HEK293 (cell line): Measurements from ENCODE around the gene ARHGAP26.

ENCODE experiments used
- CTCF ChIA-PET: fragments of 350-600 bp; formaldehyde crosslinking; extraction: SDS; loops from one replicate; lab custom pipeline; 2021; ENCODE audit warnings: antibody characterized with exemption; lab: Yijun Ruan, JAX
- POLR2A ChIA-PET: fragments of 300-600 bp; formaldehyde crosslinking; extraction: SDS; loops from one replicate; lab custom pipeline; 2020; ENCODE audit warnings: antibody characterized with exemption, inconsistent platforms; lab: Yijun Ruan, JAX
- H3K27ac ChIP-seq: fragments of 200-500 bp; sonication (Bioruptor generic); 2 replicates; pipeline ENCODE4 v1.5.1; 2014; ENCODE audit warnings: low read depth, low read length, control low read depth, inconsistent platforms; ENCODE audit errors: extremely low read depth
- H3K36me3 ChIP-seq, 2 experiments: fragments of 200-500 bp in 1 of 2; sonication (Bioruptor generic) in 1 of 2; 1 replicate in 1 of 2; 2 replicates in 1 of 2; pipeline ENCODE4 v1.5.1; 2014 to 2017; ENCODE audit warnings: inconsistent platforms in 2 of 2, low read length in 2 of 2; ENCODE audit not compliant: control insufficient read depth in 2 of 2, insufficient read depth in 1 of 2
- H3K4me1 ChIP-seq: fragments of 200-500 bp; sonication (Bioruptor generic); 2 replicates; pipeline ENCODE4 v1.5.1; 2014; ENCODE audit warnings: mild to moderate bottlenecking, low read length, inconsistent platforms; ENCODE audit not compliant: control insufficient read depth, insufficient read depth
- H3K4me3 ChIP-seq: 2 replicates; pipeline ENCODE4 v1.5.1; 2011; ENCODE audit warnings: low read depth, mild to moderate bottlenecking, control low read depth, low read length, moderate library complexity
- H3K9me3 ChIP-seq: fragments of 200-500 bp; sonication (Bioruptor generic); 2 replicates; pipeline ENCODE4 v1.5.1; 2014; ENCODE audit warnings: low read depth, low read length, inconsistent platforms; ENCODE audit not compliant: control insufficient read depth, insufficient read depth
- ELK4 ChIP-seq: IDR thresholded peaks from 2 replicates; pipeline ENCODE4 v1.6.1; 2011; ENCODE audit warnings: mild to moderate bottlenecking, low read depth, low read length, borderline replicate concordance
- HOXD13 ChIP-seq: sonication (generic); formaldehyde crosslinking; IDR thresholded peaks from 2 replicates; pipeline ENCODE4 v1.8.0; 2022; ENCODE audit warnings: missing genetic modification reagents, borderline replicate concordance
- KLF9 ChIP-seq: fragments of 450-650 bp; formaldehyde crosslinking; IDR thresholded peaks from 2 replicates; pipeline ENCODE4 v1.5.1; 2016; ENCODE audit warnings: missing biosample characterization, missing genetic modification characterization, low read depth
- OVOL3 ChIP-seq: fragments of 450-650 bp; formaldehyde crosslinking; IDR thresholded peaks from 2 replicates; pipeline ENCODE4 v1.5.1; 2016; ENCODE audit warnings: missing biosample characterization, missing genetic modification characterization
- ZBTB1 ChIP-seq: fragments of 450-650 bp; formaldehyde crosslinking; IDR thresholded peaks from 2 replicates; pipeline ENCODE4 v1.5.1; 2016; ENCODE audit warnings: missing biosample characterization, missing genetic modification characterization
- ZFHX2 ChIP-seq: fragments of 450-650 bp; formaldehyde crosslinking; conservative IDR thresholded peaks from 2 replicates; pipeline ENCODE4 v1.5.1; 2016; ENCODE audit warnings: missing biosample characterization, missing genetic modification characterization
- ZNF114 ChIP-seq: fragments of 450-650 bp; formaldehyde crosslinking; IDR thresholded peaks from 2 replicates; pipeline ENCODE4 v1.5.0; 2017; ENCODE audit warnings: missing biosample characterization, missing genetic modification characterization
- ZNF146 ChIP-seq: fragments of 450-650 bp; formaldehyde crosslinking; IDR thresholded peaks from 2 replicates; pipeline ENCODE4 v1.5.1; 2016; ENCODE audit warnings: missing biosample characterization, missing genetic modification characterization
- ZNF174 ChIP-seq: fragments of 450-650 bp; formaldehyde crosslinking; IDR thresholded peaks from 2 replicates; pipeline ENCODE4 v1.5.0; 2017; ENCODE audit warnings: missing biosample characterization, mild to moderate bottlenecking, missing genetic modification characterization
- ZNF184 ChIP-seq: fragments of 450-650 bp; IDR thresholded peaks from 2 replicates; pipeline ENCODE4 v1.5.1; 2018; ENCODE audit warnings: missing biosample characterization, mild to moderate bottlenecking, missing genetic modification characterization
- ZNF214 ChIP-seq: fragments of 450-650 bp; formaldehyde crosslinking; IDR thresholded peaks from 2 replicates; pipeline ENCODE4 v1.5.1; 2017; ENCODE audit warnings: missing biosample characterization, mild to moderate bottlenecking, missing genetic modification characterization, borderline replicate concordance
- ZNF239 ChIP-seq: fragments of 450-650 bp; formaldehyde crosslinking; IDR thresholded peaks from 2 replicates; pipeline ENCODE4 v1.5.1; 2016; ENCODE audit warnings: missing biosample characterization, missing genetic modification characterization
- ZNF248 ChIP-seq: fragments of 450-650 bp; formaldehyde crosslinking; IDR thresholded peaks from 2 replicates; pipeline ENCODE4 v1.5.1; 2017; ENCODE audit warnings: missing biosample characterization, missing genetic modification characterization
- ZNF292 ChIP-seq: fragments of 450-650 bp; formaldehyde crosslinking; IDR thresholded peaks from 2 replicates; pipeline ENCODE4 v1.5.1; 2016; ENCODE audit warnings: low read depth, missing biosample characterization, missing genetic modification characterization, borderline replicate concordance
- ZNF473 ChIP-seq: fragments of 450-650 bp; formaldehyde crosslinking; IDR thresholded peaks from 2 replicates; pipeline ENCODE4 v1.5.1; 2017; ENCODE audit warnings: missing biosample characterization, missing genetic modification characterization
- ZNF561 ChIP-seq: fragments of 450-650 bp; IDR thresholded peaks from 2 replicates; pipeline ENCODE4 v1.5.1; 2018; ENCODE audit warnings: missing biosample characterization, missing genetic modification characterization, borderline replicate concordance
- ZNF585B ChIP-seq: fragments of 450-650 bp; formaldehyde crosslinking; IDR thresholded peaks from 2 replicates; pipeline ENCODE4 v1.5.1; 2016; ENCODE audit warnings: missing biosample characterization, missing genetic modification characterization
- ZNF629 ChIP-seq: fragments of 450-650 bp; formaldehyde crosslinking; IDR thresholded peaks from 2 replicates; pipeline ENCODE4 v1.5.1; 2017; ENCODE audit warnings: missing biosample characterization, missing genetic modification characterization
- ZNF654 ChIP-seq: fragments of 450-650 bp; formaldehyde crosslinking; IDR thresholded peaks from 2 replicates; pipeline ENCODE4 v1.5.1; 2016; ENCODE audit warnings: low read depth, missing biosample characterization, missing genetic modification characterization
- ZNF707 ChIP-seq: fragments of 450-650 bp; formaldehyde crosslinking; IDR thresholded peaks from 2 replicates; pipeline ENCODE4 v1.5.1; 2016; ENCODE audit warnings: missing biosample characterization, missing genetic modification characterization
- ZNF776 ChIP-seq: fragments of 450-650 bp; formaldehyde crosslinking; IDR thresholded peaks from 2 replicates; pipeline ENCODE4 v1.5.0; 2017; ENCODE audit warnings: missing biosample characterization, missing genetic modification characterization, borderline replicate concordance
- ZNF777 ChIP-seq: fragments of 450-650 bp; formaldehyde crosslinking; IDR thresholded peaks from 2 replicates; pipeline ENCODE4 v1.5.1; 2017; ENCODE audit warnings: missing biosample characterization, missing genetic modification characterization, borderline replicate concordance
- TF ChIP-seq, protein P1 (sequence below): fragments of 450-650 bp; formaldehyde crosslinking; IDR thresholded peaks from 2 replicates; pipeline ENCODE4 v1.5.1; 2017; ENCODE audit warnings: missing biosample characterization, missing genetic modification characterization
- TF ChIP-seq, protein P2 (sequence below): fragments of 450-650 bp; formaldehyde crosslinking; IDR thresholded peaks from 2 replicates; pipeline ENCODE4 v1.5.1; 2016; ENCODE audit warnings: missing biosample characterization, missing genetic modification characterization
- TF ChIP-seq, protein P3 (sequence below): fragments of 450-650 bp; formaldehyde crosslinking; IDR thresholded peaks from 2 replicates; pipeline ENCODE4 v1.5.1; 2017; ENCODE audit warnings: missing biosample characterization, missing genetic modification characterization
- TF ChIP-seq, protein P4 (sequence below): fragments of 450-650 bp; formaldehyde crosslinking; IDR thresholded peaks from 2 replicates; pipeline ENCODE4 v1.5.1; 2017; ENCODE audit warnings: missing biosample characterization, missing genetic modification characterization

ARHGAP26 gene

DNA sequence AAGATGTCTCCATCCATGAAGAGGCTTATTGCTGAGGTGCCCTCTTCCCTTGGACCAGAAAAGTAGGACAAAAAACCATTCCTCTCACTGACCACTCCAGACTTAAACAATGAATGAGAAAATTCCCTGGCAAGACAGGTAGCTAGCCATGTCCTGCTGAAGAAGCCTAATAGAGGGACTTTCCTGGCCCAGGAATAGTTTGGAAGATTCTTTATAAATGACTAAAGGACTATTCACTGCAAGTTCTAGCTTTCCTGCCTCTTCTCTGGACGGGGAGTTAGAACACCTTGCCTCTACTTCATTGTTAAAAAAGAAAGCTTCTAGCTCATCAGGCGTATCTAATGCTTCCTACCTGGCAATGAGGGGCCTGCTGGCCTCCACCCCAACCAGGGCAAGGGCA is 479.7 kb downstream of the ARHGAP26 start (continued):
- TF ChIP-seq ZNF777 (tag by site-specific recombination) (no peak), ZNF629 (no peak), ZNF114 (tag by site-specific recombination) (no peak), OVOL3 (no peak), ZNF248 (tag by site-specific recombination) (no peak)
- TF ChIP-seq, protein P1, sequence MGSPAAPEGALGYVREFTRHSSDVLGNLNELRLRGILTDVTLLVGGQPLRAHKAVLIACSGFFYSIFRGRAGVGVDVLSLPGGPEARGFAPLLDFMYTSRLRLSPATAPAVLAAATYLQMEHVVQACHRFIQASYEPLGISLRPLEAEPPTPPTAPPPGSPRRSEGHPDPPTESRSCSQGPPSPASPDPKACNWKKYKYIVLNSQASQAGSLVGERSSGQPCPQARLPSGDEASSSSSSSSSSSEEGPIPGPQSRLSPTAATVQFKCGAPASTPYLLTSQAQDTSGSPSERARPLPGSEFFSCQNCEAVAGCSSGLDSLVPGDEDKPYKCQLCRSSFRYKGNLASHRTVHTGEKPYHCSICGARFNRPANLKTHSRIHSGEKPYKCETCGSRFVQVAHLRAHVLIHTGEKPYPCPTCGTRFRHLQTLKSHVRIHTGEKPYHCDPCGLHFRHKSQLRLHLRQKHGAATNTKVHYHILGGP, result no peak

- Histone ChIP-seq H3K9me3 (no peaks in the 10 kb centered on the region), H3K36me3 (no peaks in the 10 kb centered on the region), H3K4me1 (peaks cover 3% of the 10 kb centered on the region; the same call in 1 of the 2 replicates), H3K4me3 (no peak overlapping the region), H3K27ac (no peak overlapping the region)
- TF ChIP-seq, protein P2, sequence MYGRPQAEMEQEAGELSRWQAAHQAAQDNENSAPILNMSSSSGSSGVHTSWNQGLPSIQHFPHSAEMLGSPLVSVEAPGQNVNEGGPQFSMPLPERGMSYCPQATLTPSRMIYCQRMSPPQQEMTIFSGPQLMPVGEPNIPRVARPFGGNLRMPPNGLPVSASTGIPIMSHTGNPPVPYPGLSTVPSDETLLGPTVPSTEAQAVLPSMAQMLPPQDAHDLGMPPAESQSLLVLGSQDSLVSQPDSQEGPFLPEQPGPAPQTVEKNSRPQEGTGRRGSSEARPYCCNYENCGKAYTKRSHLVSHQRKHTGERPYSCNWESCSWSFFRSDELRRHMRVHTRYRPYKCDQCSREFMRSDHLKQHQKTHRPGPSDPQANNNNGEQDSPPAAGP, result no peak
- TF ChIP-seq OVOL3, result no peak
- no peak for TF ChIP-seq HOXD13
- TF ChIP-seq ZNF473, result no peak
- TF ChIP-seq ZNF654 (tag by site-specific recombination), result no peak
- TF ChIP-seq, protein P3, sequence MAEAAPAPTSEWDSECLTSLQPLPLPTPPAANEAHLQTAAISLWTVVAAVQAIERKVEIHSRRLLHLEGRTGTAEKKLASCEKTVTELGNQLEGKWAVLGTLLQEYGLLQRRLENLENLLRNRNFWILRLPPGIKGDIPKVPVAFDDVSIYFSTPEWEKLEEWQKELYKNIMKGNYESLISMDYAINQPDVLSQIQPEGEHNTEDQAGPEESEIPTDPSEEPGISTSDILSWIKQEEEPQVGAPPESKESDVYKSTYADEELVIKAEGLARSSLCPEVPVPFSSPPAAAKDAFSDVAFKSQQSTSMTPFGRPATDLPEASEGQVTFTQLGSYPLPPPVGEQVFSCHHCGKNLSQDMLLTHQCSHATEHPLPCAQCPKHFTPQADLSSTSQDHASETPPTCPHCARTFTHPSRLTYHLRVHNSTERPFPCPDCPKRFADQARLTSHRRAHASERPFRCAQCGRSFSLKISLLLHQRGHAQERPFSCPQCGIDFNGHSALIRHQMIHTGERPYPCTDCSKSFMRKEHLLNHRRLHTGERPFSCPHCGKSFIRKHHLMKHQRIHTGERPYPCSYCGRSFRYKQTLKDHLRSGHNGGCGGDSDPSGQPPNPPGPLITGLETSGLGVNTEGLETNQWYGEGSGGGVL (tag by site-specific recombination), result no peak
- TF ChIP-seq ZNF174 (tag by site-specific recombination), result no peak
- no peak for TF ChIP-seq ZBTB1 (tag by site-specific recombination)
- TF ChIP-seq ZNF561 (tag by site-specific recombination), result no peak
- TF ChIP-seq ZNF214 (tag by site-specific recombination), result no peak
- TF ChIP-seq KLF9 (tag by site-specific recombination), result no peak
- TF ChIP-seq ZNF184 (tag by site-specific recombination), result no peak
- TF ChIP-seq ZNF585B (tag by site-specific recombination), result no peak
- no peak for TF ChIP-seq ZNF776 (tag by site-specific recombination)
- POLR2A ChIA-PET, result no interaction called here
- CTCF ChIA-PET, result interaction anchor here (0.7 kb wide), 1 partner anchor 27 kb away, joined by 3 read pairs; no protein-coding TSS in a partner anchor
These were observed 481.0 kb downstream of the ARHGAP26 start for GRCh38 chr5:143251190-143251589.

- CTCF ChIA-PET, result interaction anchor here (0.7 kb wide), 1 partner anchor 152 kb away, joined by 3 read pairs; the partner anchor contains the start of gene NR3C1
- no peaks in the 10 kb centered on the region for H3K36me3 ChIP-seq
- no peaks in the 10 kb centered on the region for H3K9me3 ChIP-seq
- no peaks in the 10 kb centered on the region for H3K4me1 ChIP-seq
- POLR2A ChIA-PET, result no interaction called here
- no peak overlapping the region for H3K4me3 ChIP-seq
- no peak overlapping the region for H3K27ac ChIP-seq
- no peak for TF ChIP-seq ZNF239 (tag by site-specific recombination)
- no peak for TF ChIP-seq ZNF292 (tag by site-specific recombination)
- TF ChIP-seq ZFHX2 (tag by site-specific recombination), result no peak
- no peak for TF ChIP-seq ZNF146 (tag by site-specific recombination)
- no peak for TF ChIP-seq ZNF629
- TF ChIP-seq ELK4, result no peak
- TF ChIP-seq, protein P4, sequence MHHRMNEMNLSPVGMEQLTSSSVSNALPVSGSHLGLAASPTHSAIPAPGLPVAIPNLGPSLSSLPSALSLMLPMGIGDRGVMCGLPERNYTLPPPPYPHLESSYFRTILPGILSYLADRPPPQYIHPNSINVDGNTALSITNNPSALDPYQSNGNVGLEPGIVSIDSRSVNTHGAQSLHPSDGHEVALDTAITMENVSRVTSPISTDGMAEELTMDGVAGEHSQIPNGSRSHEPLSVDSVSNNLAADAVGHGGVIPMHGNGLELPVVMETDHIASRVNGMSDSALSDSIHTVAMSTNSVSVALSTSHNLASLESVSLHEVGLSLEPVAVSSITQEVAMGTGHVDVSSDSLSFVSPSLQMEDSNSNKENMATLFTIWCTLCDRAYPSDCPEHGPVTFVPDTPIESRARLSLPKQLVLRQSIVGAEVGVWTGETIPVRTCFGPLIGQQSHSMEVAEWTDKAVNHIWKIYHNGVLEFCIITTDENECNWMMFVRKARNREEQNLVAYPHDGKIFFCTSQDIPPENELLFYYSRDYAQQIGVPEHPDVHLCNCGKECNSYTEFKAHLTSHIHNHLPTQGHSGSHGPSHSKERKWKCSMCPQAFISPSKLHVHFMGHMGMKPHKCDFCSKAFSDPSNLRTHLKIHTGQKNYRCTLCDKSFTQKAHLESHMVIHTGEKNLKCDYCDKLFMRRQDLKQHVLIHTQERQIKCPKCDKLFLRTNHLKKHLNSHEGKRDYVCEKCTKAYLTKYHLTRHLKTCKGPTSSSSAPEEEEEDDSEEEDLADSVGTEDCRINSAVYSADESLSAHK (tag by site-specific recombination), result no peak
- no peak for TF ChIP-seq ZNF707 (tag by site-specific recombination)
These were observed 481.8 kb downstream of the ARHGAP26 start for GRCh38 chr5:143251946-143252345.
